ENCODE results near the gene ITCH. TPM values are rescaled to one million over a fixed set of nuclear protein-coding genes. Genes with fewer than 3 reads are reported as not detected.

ITCH gene
- total RNA-seq, 1 donor from 2014 or later = 42.7 TPM

DNA sequence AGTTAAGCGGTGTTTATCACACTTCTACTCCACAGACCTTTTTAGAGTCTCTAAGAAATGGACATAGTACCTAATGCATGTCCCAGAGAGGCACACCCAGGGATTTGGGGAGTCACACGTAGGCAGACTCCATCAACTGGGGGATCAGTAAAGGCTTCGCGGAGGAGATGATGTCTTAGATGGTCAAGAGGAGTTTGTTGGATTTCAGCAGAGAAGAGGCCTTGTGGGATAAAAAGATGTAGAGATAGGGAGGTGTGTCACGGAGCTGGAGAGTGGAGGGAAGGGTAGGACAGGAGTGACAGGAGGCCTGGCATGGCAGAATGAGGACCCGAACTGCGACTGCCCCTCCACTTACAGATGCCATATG, 162.3 kb downstream of the ITCH start:
- no peak overlapping the region for H3K4me3 ChIP-seq (ENCODE audit: low read depth, low read length)
- TF ChIP-seq, protein P1, sequence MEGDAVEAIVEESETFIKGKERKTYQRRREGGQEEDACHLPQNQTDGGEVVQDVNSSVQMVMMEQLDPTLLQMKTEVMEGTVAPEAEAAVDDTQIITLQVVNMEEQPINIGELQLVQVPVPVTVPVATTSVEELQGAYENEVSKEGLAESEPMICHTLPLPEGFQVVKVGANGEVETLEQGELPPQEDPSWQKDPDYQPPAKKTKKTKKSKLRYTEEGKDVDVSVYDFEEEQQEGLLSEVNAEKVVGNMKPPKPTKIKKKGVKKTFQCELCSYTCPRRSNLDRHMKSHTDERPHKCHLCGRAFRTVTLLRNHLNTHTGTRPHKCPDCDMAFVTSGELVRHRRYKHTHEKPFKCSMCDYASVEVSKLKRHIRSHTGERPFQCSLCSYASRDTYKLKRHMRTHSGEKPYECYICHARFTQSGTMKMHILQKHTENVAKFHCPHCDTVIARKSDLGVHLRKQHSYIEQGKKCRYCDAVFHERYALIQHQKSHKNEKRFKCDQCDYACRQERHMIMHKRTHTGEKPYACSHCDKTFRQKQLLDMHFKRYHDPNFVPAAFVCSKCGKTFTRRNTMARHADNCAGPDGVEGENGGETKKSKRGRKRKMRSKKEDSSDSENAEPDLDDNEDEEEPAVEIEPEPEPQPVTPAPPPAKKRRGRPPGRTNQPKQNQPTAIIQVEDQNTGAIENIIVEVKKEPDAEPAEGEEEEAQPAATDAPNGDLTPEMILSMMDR (conservative IDR thresholded peaks at IDR 0.05; ENCODE audit: low read depth, low read length) = no peak

DNA sequence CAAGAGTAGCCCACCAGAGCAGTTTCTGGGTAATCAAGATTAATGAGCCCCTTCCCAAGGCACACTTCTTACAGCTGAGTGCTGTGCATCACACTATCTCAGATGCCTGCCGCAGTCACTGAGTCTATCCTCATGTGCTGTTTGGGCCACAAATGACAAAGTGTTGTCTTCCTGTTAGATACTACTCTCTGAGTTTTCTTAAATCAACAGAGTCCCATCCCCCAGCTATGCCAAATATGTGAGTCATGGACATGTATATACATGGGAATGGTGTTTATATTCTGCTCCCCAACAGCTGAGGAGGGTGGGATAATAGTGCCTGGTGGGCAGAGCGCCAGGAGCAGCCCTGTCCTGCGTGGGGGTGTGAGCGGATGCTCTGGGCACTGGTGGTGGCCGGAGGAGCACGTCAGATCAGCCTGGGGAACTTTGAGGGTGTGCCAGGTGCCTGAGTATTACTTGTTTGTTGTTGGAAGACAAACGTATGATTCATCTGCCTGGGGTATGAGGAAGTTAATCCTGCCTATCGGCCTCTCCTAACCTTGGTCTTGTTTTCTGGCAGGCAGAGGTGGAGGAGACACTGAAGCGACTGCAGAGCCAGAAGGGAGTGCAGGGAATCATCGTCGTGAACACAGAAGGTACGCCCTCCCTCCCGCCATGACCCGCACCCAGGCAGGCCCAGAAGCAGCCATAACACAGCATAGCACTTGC, 162.8 kb downstream of the ITCH start:
- peak; percentile 97 for DNase-seq (ENCODE audit: low read depth)
- no peak overlapping the region for H3K4me3 ChIP-seq (ENCODE audit: low read depth, low read length)
- TF ChIP-seq, protein P1 (conservative IDR thresholded peaks at IDR 0.05; ENCODE audit: low read depth, low read length) = no peak

More for the DNA sequence above, 162.3 kb downstream of the ITCH start:
- DNase-seq (ENCODE audit: low read depth) = no peak

DNA sequence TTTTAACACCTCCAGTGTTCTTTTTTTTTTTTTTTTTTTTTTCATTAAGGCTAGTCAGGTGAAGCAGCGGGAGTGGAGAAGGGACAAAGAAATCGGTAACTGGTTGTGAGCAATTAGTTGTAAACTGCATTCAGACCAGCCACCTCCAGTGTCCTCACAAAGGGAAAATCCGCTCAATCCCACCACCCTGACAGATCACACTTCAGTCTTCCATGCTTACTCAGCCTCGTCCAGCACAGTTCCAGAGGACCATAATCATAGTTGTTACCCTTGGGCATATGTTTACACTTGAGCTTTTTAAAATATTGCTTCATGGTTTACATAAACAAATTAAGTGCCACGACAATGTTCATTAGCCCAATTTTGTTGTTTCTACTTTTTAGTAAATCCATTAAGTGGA, 163.4 kb downstream of the ITCH start:
- no peak overlapping the region for H3K4me3 ChIP-seq (ENCODE audit: low read depth, low read length)
- no peak for DNase-seq (ENCODE audit: low read depth)

DNA sequence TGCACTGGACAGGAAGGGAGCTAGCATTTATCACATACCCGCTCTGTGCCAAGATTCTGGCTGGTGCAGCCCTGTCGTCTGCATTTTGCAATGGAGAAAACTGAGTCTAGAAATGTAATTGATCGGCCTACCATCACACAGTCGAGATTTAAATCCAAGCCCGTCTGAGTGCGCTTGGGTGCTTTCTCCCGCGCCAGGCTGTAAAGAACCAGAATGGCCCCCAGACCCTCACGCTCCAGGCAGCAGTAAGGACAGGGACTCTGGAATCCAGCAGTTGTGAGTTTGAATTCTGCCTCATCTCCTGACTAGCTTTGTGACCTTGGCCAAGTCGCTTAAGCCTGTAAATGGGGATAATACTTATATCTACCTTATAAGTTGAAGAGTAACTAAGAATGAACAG, 163.9 kb downstream of the ITCH start:
- TF ChIP-seq, protein P1 (conservative IDR thresholded peaks at IDR 0.05; ENCODE audit: low read depth, low read length) = no peak
- H3K4me3 ChIP-seq (ENCODE audit: low read depth, low read length) = no peak overlapping the region
- no peak for DNase-seq (ENCODE audit: low read depth)

More for the DNA sequence above, 163.4 kb downstream of the ITCH start:
- TF ChIP-seq, protein P1 (conservative IDR thresholded peaks at IDR 0.05; ENCODE audit: low read depth, low read length) = no peak

DNA sequence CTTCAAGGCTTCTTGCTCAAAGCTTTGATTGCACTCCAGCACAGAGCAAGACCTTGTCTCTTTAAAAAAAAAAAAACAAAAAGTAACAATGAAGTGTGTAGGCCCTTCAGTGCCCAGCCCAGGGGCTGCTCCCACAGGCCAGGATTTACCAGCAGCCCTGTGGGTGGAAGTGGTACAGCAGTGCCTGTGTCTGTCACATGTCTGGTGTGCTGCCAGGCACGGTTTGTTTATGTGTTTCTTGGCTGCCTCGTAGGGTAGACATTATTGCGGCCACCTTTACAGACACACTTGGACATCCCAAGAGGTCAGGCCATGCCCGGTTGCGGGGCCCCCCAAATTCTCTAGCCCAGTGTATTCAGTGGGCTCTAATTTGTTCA, 165.8 kb downstream of the ITCH start:
- TF ChIP-seq, protein P1 (conservative IDR thresholded peaks at IDR 0.05; ENCODE audit: low read depth, low read length) = peak; percentile 14
- no peak overlapping the region for H3K4me3 ChIP-seq (ENCODE audit: low read depth, low read length)
- DNase-seq (ENCODE audit: low read depth) = no peak

DNA sequence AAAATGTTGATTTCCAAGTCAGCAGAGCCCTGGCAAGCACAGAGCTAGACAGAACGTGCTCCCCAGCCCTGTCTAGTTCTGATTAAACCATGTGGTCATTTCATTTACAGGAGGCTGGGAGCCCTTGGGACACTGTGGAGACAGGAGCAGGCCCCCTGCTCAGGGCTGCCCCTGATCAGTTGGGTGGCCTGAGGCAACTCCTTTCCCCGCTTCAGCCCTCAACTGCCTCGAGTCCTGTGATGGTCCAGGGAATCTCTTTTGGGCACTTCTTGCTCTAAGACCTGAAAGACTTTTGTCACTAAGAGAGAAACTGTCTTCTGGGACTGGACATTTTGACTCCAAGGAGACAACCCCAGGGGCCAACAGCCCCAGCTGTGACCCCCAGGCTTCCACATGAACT, 166.7 kb downstream of the ITCH start:
- H3K4me3 ChIP-seq (ENCODE audit: low read depth, low read length) = no peak overlapping the region
- TF ChIP-seq, protein P1 (conservative IDR thresholded peaks at IDR 0.05; ENCODE audit: low read depth, low read length) = no peak
- DNase-seq (ENCODE audit: low read depth) = no peak

DNA sequence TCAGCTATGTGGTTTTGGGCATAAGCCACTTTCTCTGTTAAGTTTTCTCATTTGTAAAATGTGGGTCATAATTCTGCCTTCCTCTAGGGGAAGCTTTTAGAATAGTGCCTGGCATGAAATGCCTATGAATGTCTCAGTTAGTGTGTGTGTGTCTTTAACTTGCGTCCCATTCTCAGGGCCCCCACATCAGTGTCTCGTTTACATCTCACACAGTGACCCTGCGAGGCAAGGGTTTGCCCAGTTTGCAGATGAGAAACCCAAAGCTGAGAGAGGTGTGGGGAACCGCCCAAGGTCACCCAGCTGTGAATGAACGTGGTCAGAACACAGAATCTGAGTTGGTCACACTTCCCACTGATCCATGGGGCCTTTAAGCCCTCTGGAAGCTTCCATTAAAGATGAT, 167.3 kb downstream of the ITCH start:
- TF ChIP-seq, protein P1 (conservative IDR thresholded peaks at IDR 0.05; ENCODE audit: low read depth, low read length) = no peak
- no peak for DNase-seq (ENCODE audit: low read depth)
- no peak overlapping the region for H3K4me3 ChIP-seq (ENCODE audit: low read depth, low read length)
